RWPE2 (cell line): ENCODE data around the gene INPP5F.
A peak's percentile ranks its signal among the peaks of the same experiment; 100 is the strongest.

Experiments used
- ATAC-seq: fragments of 200-7000 bp; cut with Tn5 transposase; 3 replicates; pipeline ENCODE4 v1.9.1; 2021; ENCODE audit warnings: low read depth
- DNase-seq: peaks from one replicate; pipeline ENCODE4 v3.0.0-alpha.2; 2020; ENCODE audit warnings: low spot score
- H3K27ac ChIP-seq: fragments of 450-650 bp; 2 replicates; pipeline ENCODE4 v1.5.1; 2017; ENCODE audit warnings: mild to moderate bottlenecking; ENCODE audit not compliant: poor library complexity, severe bottlenecking
- H3K27me3 ChIP-seq: fragments of 250-450 bp; sonication (Bioruptor Pico); 2 replicates; pipeline ENCODE4 v1.5.1; 2021; ENCODE audit warnings: mild to moderate bottlenecking, moderate library complexity; ENCODE audit not compliant: insufficient read depth, poor library complexity, severe bottlenecking
- H3K36me3 ChIP-seq: fragments of 250-450 bp; sonication (Bioruptor Pico); 2 replicates; pipeline ENCODE4 v1.5.1; 2020; ENCODE audit warnings: low read depth, mild to moderate bottlenecking, moderate library complexity
- H3K4me1 ChIP-seq: fragments of 250-450 bp; sonication (Bioruptor Pico); 2 replicates; pipeline ENCODE4 v1.5.1; 2021; ENCODE audit warnings: mild to moderate bottlenecking, moderate library complexity; ENCODE audit not compliant: insufficient read depth, poor library complexity, severe bottlenecking
- H3K4me3 ChIP-seq: fragments of 250-450 bp; sonication (Bioruptor Pico); 2 replicates; pipeline ENCODE4 v1.5.1; 2021; ENCODE audit warnings: mild to moderate bottlenecking, moderate library complexity; ENCODE audit not compliant: severe bottlenecking
- H3K9me3 ChIP-seq: fragments of 250-450 bp; sonication (Bioruptor Pico); 2 replicates; pipeline ENCODE4 v1.5.1; 2021; ENCODE audit warnings: mild to moderate bottlenecking, moderate library complexity; ENCODE audit not compliant: severe bottlenecking
- TF ChIP-seq, protein P1 (sequence below): fragments of 450-650 bp; IDR thresholded peaks from one replicate; pipeline ENCODE4 v1.5.1; 2017; ENCODE audit warnings: mild to moderate bottlenecking, moderate library complexity; ENCODE audit not compliant: poor library complexity, severe bottlenecking

INPP5F gene

DNA sequence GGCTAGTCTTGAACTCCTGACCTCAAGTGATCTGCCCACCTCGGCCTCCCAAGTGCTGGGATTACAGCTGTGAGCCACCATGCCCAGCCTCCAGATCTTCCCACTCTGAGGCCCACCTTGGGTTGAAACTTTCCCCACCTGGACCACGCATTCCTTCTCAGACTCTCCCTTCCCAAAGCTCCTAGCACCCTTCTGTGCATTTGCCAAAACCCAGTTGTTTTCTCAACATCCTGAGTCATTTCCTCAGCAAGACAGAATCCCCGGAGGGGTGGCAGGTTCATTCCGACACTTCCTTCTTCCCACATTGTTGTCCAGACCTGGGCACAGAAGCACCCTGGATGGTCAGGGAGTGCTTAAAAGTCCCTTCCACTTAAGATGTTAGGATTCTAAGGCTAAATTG is 45.8 kb upstream of the INPP5F start:
- peaks cover 29% of the 10 kb centered on the region for H3K36me3 ChIP-seq
- H3K27ac ChIP-seq = peak overlapping the region; percentile 100
- peak; percentile 89 for DNase-seq
- TF ChIP-seq, protein P1, sequence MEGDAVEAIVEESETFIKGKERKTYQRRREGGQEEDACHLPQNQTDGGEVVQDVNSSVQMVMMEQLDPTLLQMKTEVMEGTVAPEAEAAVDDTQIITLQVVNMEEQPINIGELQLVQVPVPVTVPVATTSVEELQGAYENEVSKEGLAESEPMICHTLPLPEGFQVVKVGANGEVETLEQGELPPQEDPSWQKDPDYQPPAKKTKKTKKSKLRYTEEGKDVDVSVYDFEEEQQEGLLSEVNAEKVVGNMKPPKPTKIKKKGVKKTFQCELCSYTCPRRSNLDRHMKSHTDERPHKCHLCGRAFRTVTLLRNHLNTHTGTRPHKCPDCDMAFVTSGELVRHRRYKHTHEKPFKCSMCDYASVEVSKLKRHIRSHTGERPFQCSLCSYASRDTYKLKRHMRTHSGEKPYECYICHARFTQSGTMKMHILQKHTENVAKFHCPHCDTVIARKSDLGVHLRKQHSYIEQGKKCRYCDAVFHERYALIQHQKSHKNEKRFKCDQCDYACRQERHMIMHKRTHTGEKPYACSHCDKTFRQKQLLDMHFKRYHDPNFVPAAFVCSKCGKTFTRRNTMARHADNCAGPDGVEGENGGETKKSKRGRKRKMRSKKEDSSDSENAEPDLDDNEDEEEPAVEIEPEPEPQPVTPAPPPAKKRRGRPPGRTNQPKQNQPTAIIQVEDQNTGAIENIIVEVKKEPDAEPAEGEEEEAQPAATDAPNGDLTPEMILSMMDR = no peak
- H3K4me1 ChIP-seq = peaks cover 58% of the 10 kb centered on the region
- no peaks in the 10 kb centered on the region for H3K27me3 ChIP-seq
- H3K4me3 ChIP-seq = no peak overlapping the region
- no peaks in the 10 kb centered on the region for H3K9me3 ChIP-seq
- peak; percentile 57 for ATAC-seq

DNA sequence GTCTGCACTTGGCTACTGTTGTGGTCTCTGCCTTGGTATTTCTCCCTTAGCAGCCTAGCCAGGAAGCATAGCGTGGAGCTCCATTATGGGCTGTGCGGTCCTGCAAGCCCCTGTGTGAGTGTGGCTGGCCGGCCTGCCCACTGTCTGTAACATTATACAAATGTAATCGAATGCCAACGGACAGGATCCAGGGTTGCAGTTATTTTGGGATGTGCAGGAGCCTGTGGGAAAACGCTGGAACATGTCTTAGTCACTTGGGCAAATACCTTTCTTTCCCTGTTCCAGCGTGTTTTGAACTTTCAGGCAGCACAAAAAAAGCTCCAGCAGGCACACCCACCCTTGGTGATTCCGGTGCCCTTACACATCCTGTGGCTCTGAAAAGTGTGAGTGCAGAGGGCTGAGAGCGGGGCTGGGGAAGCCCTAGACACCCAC is 45.2 kb upstream of the INPP5F start:
- peak; percentile 77 for ATAC-seq
- Histone ChIP-seq H3K36me3 (peaks cover 26% of the 10 kb centered on the region), H3K9me3 (no peaks in the 10 kb centered on the region), H3K27ac (peak overlapping the region; percentile 100), H3K4me3 (no peak overlapping the region), H3K27me3 (no peaks in the 10 kb centered on the region), H3K4me1 (peaks cover 53% of the 10 kb centered on the region)
- TF ChIP-seq, protein P1 = no peak
- peak; percentile 89 for DNase-seq

DNA sequence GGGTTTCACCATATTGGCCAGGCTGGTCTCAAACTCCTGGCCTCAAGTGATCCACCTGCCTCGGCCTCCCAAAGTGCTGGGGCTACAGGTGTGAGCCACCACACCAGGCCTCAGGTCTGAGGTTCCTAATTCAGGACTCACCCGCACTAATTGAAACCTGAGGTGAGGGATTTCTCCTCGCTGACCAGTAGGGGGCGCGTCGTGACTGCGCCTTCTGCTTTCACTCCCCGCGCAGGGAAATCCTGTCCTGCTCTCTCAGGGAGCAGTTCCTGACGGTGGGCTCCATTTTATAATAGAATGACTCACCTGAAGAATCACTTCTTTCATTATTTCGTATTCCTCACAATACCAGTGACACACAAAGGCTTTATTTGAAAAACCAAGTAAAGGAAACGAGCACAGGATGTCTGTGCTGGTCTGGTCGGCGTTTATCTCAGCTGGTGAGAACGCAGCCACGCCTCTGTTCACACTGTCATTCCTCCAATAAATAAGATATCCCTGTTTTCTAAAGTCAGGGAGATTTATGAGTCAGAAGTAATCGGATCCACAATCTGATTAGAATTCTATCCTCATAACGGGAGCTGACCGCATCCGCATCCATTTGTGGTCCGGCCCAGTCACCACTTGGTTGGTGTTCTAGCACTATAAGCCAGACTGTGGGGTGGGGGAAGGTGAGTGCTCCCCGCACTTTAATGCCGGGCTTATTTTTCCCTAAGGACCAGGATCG is 39.2 kb upstream of the INPP5F start:
- Histone ChIP-seq H3K27ac (peak overlapping the region; percentile 90), H3K9me3 (no peaks in the 10 kb centered on the region), H3K36me3 (no peaks in the 10 kb centered on the region), H3K27me3 (no peaks in the 10 kb centered on the region), H3K4me1 (peaks cover 28% of the 10 kb centered on the region), H3K4me3 (peak overlapping the region; percentile 14)
- peak; percentile 88 for DNase-seq
- TF ChIP-seq, protein P1 = peak; percentile 98
- peak; percentile 77 for ATAC-seq

DNA sequence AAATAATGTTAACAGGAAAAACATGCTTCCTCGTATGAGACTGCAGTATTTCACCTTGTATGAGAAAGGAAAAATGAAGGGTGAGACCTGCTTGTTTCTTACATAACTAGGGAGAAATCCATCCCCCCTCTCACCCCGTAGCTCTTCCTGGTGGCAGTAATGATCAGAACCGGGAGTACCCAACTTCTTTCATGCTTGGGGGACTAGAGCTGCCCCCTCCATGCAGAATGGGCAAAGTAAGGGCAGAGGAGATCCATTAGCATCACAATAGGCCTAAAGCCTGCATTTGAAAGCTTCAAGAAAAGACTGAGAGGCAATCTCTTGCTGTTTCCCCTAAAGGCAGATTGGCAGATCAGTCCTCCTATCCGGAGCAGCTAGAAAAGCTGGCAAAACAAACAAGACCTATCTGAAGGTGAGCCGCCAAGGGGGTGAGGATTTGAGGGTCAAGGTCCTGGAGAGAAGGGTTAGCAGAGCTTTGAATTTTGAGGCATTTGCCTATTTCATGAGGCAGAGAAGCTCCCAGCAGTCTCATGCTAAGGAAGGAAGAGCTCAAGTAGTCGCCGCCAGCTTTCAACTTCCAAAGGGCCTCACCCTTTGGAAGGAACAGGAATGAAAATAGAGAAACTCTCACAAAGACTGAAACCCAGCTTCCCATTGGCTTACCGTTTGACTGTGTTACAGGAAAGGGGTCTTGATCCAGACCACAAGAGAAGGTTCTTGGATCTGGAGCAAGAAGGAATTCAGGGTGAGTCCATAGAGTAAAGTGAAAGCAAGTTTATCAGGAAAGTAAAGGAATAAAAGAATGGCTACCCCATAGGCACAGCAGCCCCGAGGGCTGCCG is 38.4 kb upstream of the INPP5F start:
- H3K4me3 ChIP-seq = peak overlapping the region; percentile 14
- H3K36me3 ChIP-seq = no peaks in the 10 kb centered on the region
- TF ChIP-seq, protein P1 = no peak
- no peaks in the 10 kb centered on the region for H3K9me3 ChIP-seq
- peak overlapping the region; percentile 90 for H3K27ac ChIP-seq
- peaks cover 20% of the 10 kb centered on the region for H3K4me1 ChIP-seq
- ATAC-seq = no peak
- H3K27me3 ChIP-seq = no peaks in the 10 kb centered on the region
- DNase-seq = no peak
